ENCODE measurements around the gene CHMP1A.

CHMP1A gene

DNA sequence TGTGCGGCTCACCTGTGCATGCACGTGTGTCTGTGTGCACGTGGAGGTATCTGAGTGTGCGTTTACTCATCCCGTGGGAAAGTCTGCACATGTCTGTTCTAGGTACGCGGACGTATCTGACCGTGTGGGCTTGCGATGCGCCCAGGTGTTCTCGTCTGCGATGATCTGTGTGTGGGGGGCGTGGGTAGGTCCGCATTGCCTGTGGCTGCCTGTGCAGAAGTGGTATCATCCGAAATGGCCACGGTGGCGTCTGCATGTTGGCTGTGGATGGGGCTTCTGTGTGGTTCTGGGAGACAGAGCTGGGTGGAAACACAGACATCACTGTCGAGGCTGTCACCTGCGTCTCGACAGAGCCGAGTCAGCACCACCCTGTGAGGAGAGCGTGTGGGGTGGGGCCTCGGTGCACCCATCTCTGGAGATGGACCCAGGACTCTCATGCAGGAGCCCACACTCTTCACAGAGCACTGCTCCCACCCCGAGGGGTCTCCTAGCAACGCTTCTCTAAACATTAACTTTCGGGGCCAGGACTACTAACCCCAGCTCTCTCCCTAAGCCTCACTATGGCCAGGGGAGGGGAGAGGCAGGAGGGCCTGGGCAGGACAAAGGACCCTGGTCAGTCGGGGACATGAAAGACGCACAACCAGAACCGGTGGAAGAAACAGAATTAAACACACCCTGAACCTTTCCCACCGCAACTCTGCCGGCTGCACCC lies 35.7 kb downstream of the CHMP1A start:
- no peak for DNase-seq

DNA sequence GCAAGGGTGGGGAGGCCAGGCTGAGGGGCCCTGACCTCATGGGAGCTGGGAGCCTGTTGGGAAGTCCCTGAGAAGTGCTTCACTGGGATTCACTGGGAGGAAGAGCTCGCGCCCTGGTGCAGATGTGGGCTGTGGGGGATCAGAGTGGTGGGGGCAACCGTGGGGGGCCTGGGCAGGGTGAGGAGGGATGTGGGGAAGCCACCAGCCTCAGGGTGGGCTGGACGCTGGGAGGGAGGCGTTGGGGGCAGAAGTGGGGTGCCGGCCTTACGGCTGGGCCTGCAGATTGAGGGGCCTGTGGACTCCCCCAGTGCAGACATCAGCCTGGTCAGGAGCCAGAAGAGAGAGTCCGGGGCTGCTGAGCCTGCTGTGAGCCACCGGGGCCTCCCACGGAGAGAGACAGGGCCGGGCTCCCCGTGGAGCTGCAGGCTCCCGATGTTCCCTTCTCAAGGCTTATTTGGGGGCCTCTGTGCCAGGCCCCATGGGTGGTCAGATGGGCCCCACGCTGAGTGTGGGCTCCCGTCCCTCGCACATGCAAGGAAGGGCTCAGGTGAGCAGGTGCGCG lies 36.3 kb downstream of the CHMP1A start:
- DNase-seq, result no peak

DNA sequence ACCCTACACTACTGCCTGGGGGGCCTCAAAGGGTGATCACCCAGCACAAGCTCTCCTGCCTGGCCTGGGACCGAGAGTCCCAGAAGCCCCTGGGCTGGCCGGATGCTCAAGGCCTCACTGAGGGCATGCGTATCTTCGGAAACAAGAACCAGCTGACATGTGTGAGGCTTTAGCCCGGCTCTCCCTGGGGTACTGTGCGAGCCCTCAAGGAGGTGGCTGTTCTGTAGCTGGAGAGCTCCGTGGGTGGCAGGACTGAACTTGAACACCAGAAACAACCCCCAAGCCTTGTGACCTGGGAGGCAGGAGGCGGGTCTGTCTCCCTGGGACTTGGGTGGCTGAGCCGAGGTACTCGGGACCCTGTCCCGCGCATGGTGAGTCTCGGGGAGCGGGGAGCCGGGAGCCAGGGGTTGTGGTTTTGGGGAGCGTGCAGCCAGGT lies 37.1 kb downstream of the CHMP1A start:
- DNase-seq, result no peak

DNA sequence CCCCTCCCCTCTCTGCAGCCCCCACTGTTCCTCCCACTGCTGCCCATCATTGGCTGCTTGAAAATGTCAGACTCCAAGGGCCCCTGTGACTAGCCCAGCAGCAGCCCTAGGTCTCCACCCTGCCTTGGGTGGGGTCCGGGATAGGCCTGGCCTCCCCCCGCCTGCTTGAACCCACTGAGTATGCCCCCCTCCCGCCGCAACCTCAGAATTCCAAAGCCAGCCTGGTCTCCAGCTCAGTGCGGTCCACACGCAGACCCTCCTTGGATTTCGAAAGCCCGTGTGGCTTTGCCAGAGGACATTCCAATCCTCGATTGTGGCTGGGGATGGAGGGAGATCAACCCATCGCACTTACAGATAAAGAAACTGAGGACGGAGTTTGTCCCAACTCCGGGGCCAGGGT lies 37.7 kb downstream of the CHMP1A start:
- DNase-seq, result no peak

DNA sequence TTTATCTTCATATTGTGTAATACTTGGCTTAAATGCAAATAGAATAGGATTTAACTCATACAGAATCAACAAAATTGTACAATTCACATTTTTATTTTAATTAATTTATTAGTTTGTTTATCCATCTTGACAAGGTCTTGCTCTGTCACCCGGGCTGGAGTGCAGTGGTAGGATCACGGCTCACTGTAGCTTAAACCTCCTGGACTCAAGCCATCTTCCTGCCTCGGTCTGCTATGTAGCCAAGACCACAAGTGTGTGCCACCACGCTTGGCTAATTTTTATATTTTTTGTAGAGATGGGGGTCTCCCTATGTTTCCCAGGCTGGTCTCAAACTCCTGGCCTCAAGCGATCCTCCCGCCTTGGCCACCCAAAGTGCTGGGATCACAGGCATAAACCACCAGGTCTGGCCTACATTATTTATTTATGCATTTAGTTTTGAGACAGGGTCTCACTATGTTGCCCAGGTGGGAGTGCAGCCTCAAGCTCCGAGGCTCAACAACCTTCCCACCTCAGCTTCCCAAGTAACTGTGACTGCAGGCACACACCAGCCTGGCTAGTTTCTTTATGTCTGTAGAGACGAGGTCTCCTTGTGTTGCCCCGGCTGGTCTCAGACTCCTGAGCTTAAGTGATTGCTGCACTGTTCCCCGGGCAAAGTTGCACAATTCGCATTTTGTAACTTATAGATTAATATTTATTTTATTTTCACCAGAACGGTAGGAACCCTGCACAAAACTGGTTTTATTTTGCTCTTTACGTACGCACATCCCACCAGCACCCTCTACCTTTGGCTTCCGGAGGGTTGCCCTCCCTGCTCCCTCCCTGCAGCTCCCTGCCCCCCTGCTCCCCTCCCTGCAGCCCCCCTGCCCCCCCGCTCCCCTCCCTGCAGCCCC lies 39.2 kb downstream of the CHMP1A start:
- DNase-seq, result no peak

DNA sequence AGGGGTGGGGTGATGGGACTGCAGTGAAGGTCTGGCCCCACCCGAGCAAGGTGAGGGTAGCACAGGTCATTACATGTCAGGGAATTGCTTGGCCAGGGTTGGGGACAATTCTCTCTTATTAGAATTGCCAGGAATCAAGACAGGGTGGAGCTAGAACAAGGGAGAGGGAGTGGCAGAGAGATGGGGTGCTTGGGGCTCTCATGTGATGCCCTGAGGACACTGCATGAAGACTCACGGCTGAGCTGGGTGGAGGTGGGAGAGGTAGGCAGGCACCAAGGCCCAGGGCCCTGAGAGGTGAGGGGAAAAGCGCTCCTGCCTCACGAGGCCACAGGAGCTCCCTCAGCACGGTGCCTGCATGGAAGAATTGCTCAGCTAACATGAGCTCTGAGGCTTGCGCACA lies 40.5 kb downstream of the CHMP1A start:
- DNase-seq, result no peak

DNA sequence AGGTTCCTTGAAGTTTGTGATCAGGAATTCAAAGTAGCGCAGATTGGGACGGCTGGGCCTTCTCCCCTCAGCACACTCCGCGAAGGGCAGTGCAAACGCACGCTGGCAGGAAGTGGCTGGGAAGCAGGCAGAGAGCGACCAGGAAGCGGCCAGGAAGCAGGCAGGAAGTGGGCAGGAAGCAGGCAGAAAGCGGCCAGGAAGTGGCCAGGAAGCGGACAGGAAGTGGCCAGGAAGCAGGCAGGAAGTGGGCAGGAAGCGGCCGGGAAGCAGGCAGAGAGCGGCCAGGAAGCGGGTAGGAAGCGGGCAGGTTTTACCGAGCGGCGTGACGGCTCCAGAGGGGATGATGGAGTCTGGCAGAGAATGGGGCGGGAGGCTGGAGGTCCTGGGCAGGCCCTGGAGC lies 40.9 kb downstream of the CHMP1A start:
- DNase-seq, result no peak

DNA sequence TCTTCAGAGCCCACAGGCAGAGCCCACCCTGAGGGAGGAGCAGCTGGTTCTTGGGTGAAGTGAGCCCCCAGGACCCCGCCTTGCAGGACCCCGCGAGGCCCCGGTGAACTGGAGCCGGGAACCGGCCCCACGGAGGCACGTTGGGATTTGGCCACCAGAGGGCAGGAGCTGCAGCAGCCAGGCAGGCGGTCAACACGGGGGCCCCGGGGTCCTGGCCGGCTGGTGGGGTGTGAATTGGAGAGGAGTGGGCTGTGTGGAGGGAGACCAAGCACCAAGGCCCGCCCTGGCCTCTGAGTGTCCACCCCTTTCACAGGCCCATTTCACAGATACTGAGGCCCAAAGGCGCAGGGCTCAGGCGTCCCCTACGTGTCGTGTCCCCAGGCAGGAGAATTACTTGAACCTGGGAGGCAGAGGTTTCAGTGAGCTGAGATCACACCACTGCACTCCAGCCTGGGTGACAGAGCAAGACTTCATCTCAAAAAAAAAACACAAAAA lies 41.9 kb downstream of the CHMP1A start:
- no peak for DNase-seq

DNA sequence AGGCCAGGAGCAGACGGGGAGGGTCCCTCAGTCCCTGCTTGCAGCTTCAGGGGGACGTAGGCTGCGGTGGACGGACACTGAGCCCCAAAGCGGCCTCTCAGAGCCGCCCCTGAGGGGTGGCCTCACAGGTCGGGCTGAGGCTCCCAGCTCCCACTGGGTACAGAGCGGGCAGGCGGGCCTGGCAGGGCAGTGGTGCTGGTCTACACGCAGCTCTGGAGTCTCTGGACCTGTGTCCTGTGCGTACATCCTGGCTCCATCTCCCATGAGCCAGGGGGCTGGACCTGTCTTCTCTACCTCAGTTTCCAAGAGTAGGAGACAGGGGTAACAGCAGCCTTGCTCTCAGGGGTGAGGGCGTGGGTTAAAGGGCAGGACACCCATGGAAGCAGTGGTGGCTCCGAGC lies 42.3 kb downstream of the CHMP1A start:
- DNase-seq, result no peak

DNA sequence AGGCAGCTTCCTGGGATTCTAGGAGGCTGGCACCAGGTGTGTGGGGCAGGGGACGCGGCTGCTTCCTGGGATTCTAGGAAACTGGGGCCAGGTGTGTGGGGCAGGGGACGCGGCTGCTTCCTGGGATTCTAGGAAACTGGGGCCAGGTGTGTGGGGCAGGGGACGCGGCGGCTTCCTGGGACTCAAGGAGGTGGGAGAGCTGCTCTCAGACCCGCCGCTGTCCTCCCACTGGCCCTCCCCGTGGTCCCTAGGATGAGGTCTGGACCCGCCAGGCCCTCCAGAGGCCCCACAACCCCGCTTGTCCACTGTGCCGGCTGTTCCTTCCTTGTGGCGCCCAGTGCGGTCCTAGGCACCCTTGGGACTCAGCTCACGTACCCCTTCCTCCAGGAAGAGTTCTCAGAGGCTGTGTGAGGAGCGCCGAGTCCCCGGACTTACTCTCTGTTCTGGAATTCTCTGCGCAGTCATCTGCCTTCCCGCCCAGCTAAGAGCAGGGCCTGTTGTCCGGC lies 43.5 kb downstream of the CHMP1A start:
- no peak for DNase-seq

DNA sequence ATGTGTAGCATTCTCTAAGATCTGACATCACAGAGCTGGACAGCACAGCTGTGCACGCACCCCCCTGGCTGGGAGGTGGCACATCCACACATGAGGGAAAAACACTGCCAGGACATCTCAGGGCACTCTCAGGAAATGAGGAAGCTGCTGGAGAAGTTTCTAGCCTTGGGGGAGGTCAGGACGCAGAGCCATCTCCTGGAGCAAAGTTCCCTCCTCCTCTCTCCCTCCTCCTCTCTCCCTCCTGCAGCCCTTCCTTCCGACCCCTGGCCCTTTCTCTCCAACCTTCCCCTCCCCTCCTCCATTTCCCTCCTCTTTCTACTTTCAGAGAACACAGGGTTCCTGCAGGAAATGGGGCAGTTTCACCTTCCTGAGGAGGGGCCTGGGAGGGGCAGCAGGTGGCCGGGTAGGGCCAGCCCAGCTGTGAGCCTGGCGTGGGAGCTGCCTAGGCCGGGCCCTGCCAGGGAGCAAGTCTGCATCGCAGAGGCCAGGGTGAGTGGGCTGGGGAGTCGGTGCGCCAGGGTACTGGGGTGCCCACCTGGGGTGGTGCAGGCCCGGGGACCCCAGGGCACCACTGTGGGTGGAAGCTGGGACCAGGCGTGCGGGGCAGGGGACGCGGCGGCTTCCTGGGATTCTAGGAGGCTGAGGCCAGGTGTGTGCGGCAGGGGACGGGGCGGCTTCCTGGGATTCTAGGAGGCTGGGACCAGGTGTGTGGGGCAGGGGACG lies 44.1 kb downstream of the CHMP1A start, which contains the start of gene DPEP1:
Gene DPEP1 (plus strand): TSS at position 412 of the 723 bp plus-strand sequence. CDS start 16,769 bp downstream, outside the sequence.
- no peak for DNase-seq

DNA sequence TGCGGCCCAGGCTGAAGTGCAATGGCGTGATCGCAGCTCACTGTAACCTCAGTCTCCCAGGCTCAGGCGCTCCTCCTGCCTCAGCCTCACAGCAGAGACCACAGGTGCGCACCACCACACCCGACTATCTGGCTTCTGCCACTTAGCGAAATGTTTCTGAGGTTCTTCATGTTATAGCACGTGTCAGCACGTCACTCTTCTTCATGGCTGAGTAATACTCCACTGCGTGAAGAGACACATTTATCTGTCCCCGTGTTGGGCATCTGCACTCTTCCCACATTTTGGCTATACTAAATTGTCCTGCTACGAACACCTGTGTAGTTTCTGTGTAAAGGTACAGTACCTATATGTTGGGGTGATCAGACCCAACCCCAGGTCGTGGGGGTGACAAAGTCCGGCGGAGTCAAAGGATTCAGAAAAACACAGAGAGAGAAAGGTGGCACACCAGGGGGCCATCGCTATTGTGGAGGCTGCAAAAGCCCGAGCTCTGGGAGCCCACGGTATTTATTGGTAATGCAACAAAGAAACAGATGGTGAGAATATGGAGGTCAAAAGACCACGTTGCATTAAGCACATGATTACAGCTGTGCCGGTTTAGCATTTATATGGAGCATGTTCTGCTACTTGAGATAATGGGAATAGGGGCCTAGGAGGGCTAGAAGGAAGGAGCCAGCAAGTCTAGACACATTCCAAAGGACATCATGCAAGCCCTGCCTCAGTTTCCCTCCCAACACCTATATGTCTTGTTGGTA lies 44.9 kb downstream of the CHMP1A start:
- no peak for DNase-seq

DNA sequence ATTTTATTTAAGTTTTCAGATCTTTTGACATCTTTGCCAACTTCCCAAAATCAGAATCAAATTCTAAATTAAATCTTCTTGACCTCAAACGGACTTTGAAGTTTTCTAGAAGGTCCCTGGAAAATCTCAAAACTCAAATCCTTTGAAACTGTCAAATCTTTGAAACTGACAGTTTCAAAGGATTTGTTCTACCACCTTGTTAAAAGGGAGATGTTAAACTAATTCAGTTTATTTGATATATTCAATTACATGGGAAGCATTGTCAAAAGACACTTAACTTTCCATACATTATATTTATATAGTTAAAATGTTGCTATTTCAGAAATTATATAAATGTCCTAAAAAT lies 47.4 kb downstream of the CHMP1A start:
- no peak for DNase-seq

DNA sequence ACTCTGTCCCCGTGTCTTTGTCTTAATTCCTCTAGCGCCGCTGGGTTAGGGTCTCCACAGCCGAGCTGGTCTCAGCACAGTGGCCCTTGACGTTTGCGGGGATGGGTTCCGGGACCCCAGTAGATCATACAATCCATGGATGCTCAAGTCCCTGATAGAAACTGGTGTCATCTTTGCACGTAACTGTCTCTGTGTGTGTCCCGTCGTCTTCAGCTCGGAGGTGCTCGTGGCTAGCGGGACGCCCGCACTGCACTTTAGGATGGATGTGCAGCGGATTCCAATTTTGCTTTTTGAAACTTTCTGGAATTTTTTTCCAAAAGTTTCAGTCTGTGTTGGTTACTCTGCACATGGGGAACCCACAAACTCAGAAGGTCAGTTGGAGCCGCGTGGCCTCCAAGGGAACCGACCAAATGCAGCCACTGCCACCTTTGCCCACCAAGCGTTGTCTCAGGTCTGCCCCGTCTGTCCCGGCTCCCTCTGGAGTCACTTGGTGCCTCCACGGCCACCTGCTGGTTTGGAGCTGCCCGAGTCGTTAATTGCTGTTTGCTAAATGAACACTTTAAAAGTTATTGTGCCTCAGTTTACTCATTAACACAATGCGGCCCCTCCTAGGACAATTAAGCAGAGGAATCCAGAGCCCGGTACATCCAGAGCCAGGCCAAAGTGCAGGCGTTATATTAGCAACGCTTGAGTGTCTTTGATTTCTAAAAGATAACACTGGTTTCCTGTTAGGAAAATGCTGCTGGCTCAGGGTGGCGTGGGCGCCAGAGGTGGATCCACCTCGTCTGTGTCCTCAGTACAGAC lies 49.4 kb downstream of the CHMP1A start:
- no peak for DNase-seq

DNA sequence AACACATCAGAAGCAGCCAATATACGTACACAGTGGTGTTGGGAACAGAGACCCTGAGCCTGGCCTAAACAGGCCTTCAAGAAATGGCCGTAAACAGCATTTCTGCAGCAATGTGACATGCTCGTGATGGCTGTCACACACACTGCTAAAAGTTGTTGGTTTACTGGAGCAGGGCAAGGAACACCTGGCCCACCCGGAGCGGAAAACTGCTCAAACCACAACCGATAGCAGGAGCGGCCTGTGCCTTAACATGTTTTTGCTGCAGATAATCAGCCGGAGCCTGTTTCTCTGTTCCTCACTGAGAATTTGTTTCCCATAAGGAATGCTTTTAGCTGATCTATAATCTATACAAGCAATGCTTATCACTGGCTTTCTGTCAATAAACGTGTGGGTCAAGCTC lies 50.1 kb downstream of the CHMP1A start:
- no peak for DNase-seq

DNA sequence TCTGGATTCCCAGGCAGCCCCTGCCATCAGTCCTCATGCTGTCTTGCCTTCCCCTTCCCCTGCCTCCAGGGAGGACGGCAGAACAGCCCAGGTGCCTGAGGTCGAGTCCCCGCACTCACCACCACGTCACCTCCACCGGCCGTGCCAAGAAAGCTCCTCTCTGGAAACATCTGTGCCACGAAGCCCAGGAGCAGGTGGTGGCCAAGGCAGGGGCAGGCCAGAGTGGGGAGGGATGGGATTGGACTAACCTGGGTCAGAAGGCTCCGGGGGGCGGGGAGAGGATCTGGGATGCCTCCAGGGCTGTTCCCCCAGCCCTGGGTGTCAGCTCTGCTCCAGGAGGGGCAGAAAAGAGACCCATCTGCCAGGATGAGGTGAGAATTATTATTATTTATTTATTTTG lies 51.5 kb downstream of the CHMP1A start:
- DNase-seq, result no peak

DNA sequence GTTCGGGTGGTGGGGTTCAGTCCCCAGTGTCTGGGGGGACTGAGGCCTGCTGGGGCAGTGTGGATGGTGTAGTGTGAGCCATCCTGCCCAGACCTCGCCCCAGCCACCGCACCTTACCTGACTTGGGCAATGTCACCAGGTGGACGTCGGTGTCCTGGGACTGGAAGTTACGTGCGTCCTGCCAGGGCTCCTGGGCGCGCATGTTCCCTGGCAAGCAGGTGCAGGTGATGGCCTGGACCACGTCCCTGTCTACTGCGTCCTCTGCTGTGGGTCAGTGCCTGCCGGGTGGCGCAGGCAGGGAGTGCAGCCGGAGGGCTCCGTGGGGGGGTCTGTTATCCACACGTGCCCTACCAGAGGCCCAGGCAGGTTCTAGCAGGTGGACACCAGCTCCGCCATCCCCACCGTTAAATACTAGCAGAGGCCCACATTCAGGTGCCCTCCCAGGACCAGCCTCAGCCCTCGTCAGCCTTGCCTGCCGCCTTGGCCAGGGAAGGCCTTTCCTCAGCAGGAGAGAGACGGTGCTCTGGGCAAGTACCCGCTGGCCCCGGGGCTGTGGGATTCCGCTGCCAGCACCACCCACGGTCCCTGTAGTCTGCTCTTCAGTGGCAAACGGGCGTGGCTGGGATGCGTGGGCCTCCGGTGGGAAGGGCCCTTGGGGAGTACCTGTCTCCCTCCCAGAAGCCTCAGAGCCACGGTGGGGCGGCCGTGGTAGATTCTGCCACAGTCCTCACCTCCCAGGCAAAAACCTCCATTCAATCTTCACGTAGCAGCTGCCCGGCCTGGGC lies 52.1 kb downstream of the CHMP1A start:
- DNase-seq, result no peak

DNA sequence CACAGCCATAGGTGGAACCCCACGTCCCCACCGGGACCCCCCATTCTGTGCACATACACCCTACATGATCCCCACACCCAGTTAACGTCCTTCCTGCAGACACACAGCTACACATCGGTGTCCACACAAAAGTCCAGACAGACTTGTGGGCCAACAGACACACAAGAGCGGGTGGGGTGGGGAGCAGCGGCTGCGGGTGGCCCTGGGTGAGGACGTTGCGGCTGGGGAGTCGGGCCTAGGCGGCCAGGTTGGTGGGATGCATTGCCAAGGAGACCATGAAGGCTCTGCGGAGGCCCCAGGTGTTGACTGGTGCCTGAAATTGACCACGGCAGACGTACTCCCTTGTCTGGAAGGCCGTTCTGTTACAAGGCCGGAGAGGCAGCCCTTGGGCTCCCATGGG lies 52.7 kb downstream of the CHMP1A start:
- DNase-seq, result no peak

DNA sequence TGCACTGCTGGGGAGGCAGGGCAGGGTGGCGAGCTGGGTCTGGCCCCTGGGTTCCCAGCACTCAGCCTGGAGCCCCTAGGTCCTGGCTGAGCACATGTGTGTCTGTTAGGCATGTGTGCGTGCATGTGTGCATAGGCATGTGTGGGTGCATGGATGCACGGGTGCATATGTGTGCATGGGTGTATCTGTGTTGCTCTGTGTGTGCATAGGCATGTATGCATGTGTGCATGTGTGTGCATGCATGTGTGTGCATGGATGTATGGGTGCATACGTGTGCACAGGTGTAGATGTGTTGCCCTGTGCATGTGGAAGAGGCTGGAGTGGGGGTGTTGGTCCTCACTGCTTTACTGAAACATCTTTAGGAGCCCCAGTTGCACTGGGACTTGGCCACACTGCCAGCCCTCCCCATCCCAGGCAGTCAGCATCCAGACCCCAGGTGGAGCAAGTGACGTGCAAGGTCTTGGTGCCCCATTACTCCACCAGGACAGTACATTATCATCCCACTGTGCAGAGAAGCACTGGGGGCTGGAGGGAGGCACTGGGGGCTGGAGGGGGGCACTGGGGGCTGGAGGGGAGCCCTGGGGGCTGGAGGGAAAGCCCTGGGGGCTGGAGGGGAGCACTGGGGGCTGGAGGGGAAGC lies 54.4 kb downstream of the CHMP1A start:
- no peak for DNase-seq

Measured in NCI-H1436 treated with DMSO at 0.1 percent for 48 hours (cell line).